IPS-15b (cell line): ENCODE results near the gene BMF.
"Not testable (repeated sequence)": the region's sequence is repeated elsewhere in the genome, so short reads cannot be mapped to it uniquely, and the experiment has no call there.

ENCODE experiments used
- H3K27me3 ChIP-seq: one replicate; pipeline ENCODE4 v1.6.1; 2013; ENCODE audit warnings: low read length; ENCODE audit not compliant: control insufficient read depth, insufficient read depth
- H3K36me3 ChIP-seq: one replicate; pipeline ENCODE4 v1.6.1; 2013; ENCODE audit warnings: low read length; ENCODE audit not compliant: control insufficient read depth, insufficient read depth
- H3K4me1 ChIP-seq: one replicate; pipeline ENCODE4 v1.6.1; 2013; ENCODE audit warnings: mild to moderate bottlenecking, low read length; ENCODE audit not compliant: control insufficient read depth, insufficient read depth
- H3K4me3 ChIP-seq: one replicate; pipeline ENCODE4 v1.5.1; 2013; ENCODE audit warnings: low read depth, low read length
- H3K9ac ChIP-seq: one replicate; pipeline ENCODE4 v1.6.1; 2013; ENCODE audit warnings: low read depth, mild to moderate bottlenecking, low read length
- H3K9me3 ChIP-seq: one replicate; pipeline ENCODE4 v1.6.1; 2013; ENCODE audit warnings: mild to moderate bottlenecking, low read length; ENCODE audit not compliant: control insufficient read depth, insufficient read depth

The BMF gene

DNA sequence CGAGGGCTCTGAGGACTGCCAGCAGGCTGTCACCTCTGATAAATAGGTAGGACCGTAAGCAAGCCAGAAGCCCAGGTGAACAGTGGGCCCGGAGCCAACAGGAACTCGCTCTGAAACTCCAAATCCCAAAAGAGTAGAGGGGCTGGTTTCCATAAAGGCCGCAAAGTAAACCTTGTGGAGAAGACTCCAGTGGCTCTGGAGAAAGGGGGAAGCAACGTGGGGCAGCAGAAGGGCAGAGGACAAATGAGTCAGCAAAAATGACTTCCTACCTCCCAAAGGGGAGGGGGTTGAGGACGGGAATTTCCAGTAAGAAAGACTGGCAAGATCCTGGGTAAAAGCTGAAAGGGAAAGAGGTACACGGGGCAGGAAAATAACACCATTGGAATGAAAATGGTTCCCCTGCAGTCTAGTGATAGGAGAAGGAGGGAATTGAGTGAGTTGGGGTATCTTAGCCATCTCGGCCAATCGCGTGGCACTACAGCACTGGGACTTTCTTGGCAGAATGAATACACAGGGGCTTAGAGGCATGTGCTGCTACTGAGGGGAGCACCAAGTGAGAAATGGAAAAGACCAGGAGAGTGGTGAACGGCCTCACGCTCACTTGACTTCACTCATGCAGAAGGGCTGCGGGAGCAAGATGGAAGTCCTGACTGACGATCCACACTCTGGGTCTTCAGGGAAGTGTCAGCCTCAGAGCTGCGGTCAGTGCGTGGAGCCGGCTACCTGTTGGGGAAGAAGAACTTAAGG is 33.2 kb downstream of the BMF start:
- H3K9ac ChIP-seq = no peak overlapping the region
- H3K36me3 ChIP-seq = no peaks in the 10 kb centered on the region
- no peak overlapping the region for H3K4me3 ChIP-seq
- H3K27me3 ChIP-seq = peaks cover 5% of the 10 kb centered on the region
- no peaks in the 10 kb centered on the region for H3K9me3 ChIP-seq
- H3K4me1 ChIP-seq = no peaks in the 10 kb centered on the region

DNA sequence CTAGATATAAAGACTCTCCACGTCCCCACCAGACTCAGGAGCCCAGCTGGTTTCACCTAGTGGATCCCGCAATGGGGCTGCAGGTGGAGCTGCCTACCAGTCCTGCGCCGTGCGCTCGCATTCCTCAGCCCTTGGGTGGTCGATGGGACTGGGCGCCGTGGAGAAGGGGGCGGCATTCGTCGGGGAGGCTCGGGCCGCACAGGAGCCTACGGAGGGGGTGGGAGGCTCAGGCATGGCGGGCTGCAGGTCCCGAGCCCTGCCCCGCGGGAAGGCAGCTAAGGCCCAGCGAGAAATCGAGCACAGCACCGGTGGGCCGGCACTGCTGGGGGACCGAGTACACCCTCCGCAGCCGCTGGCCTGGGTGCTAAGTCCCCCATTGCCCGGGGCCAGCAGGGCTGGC is 34.0 kb downstream of the BMF start:
- not testable (repeated sequence) for H3K9ac ChIP-seq

GRCh38 chr15:40073716-40074490 is 34.8 kb downstream of the BMF start:
- H3K9ac ChIP-seq, H3K27me3 ChIP-seq, H3K9me3 ChIP-seq, H3K4me3 ChIP-seq, H3K4me1 ChIP-seq, H3K36me3 ChIP-seq: not testable (repeated sequence)

More for the DNA sequence above, 34.0 kb downstream of the BMF start:
- H3K9me3 ChIP-seq, H3K4me3 ChIP-seq, H3K36me3 ChIP-seq, H3K4me1 ChIP-seq, H3K27me3 ChIP-seq: not testable (repeated sequence)

DNA sequence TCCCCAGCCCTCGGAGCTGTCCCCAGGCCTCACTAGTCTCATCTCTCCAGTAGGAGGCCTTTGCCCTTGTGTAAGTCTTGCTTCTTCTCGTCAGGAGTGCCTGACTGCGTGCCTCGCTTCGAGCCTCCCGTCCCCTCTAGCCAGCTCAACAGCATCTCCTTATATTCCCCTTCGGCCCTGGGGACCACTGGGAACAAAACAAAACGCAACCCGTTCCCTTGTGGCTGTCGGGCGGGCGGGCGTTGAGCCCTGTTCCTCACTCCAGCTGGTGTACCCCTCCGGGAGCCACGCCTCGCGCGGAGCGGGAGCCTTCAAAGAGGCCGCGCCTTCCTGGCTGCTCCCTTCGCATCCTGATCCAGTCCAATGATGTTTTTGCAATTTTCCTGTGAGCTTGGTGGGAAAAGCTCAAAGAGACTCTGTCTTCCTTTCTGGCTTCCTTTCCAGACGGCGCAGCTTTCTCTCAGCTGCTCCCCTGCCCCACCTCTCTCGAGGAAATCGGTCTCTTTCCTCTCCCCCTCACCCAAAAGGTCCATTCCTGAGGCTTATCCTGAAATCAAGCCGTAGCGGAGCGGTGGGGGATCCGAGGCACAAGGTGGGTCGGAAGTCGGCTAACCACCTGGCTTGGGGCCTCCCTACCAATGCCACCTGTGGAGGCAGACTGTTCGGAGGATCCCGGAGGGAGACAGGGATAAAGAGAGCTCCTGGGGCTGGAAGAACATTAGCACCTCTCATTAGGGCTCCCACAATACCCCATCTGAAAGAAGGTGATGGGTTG is 36.3 kb downstream of the BMF start:
- H3K9me3 ChIP-seq = no peaks in the 10 kb centered on the region
- H3K9ac ChIP-seq = no peak overlapping the region

GRCh38 chr15:40070608-40071218 is 38.0 kb downstream of the BMF start:
- H3K9ac ChIP-seq = no peak overlapping the region
- H3K27me3 ChIP-seq = no peaks in the 10 kb centered on the region
- peaks cover 6% of the 10 kb centered on the region for H3K4me1 ChIP-seq
- H3K9me3 ChIP-seq = no peaks in the 10 kb centered on the region
- H3K36me3 ChIP-seq = no peaks in the 10 kb centered on the region
- no peak overlapping the region for H3K4me3 ChIP-seq

More for the DNA sequence above, 36.3 kb downstream of the BMF start:
- H3K4me3 ChIP-seq = no peak overlapping the region
- H3K4me1 ChIP-seq = peaks cover 6% of the 10 kb centered on the region
- H3K36me3 ChIP-seq = no peaks in the 10 kb centered on the region
- H3K27me3 ChIP-seq = no peaks in the 10 kb centered on the region

- no peaks in the 10 kb centered on the region for H3K9me3 ChIP-seq
Observed at GRCh38 chr15:40070166-40070557, 38.5 kb downstream of the BMF start.

DNA sequence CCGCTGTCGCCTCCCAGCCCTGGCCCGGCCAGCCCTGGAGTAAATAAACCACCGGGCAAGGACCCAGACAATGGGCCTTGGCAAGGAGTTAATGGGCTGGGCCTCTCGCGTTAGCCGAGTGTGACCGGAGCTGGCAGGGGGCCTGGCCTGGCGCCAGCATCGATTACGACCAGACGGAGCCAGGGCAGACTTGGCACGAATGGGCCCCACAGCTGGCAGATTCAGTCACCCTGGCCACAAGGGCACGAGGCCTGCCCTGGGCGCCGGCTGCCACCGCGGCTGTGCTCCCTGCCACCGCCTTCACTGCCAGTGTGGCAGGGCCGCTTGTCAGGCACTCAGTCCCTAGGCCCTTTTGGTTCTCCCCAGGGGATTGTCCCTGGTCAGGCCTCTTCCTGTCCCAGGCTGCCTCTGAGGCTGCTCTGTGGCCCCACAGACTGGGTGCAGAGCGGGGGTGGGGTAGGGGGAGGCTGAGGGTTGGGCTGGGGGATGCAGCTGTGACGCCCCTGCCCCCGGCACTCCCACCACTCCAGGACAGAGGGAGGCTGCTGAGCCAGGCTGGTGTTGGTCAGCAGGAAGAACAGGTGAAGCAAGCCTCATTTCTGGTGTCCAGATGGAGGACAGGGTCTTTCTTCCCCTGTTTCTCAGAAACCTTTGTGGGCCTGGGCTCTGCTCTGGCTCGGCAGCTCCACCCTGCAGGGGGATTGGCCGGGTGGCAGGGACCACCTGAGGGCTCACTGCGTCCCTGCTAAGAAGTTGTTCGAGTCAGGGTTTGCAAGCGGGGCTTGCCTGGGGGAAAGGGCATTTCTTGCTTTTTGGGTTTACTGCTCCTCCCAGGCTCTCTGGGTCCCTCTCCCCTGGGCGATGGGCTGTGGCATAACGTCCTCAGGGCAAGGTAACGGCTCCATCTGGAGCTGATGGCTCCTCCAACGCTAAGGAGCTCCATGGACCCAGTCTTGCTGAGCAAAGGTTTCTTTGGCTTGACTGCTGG is 39.2 kb downstream of the BMF start:
- Histone ChIP-seq H3K36me3 (no peaks in the 10 kb centered on the region), H3K27me3 (no peaks in the 10 kb centered on the region), H3K4me1 (peaks cover 6% of the 10 kb centered on the region), H3K9me3 (no peaks in the 10 kb centered on the region), H3K4me3 (no peak overlapping the region), H3K9ac (no peak overlapping the region)

More at GRCh38 chr15:40070166-40070557, 38.5 kb downstream of the BMF start:
- no peaks in the 10 kb centered on the region for H3K27me3 ChIP-seq
- H3K9ac ChIP-seq = no peak overlapping the region
- no peak overlapping the region for H3K4me3 ChIP-seq
- no peaks in the 10 kb centered on the region for H3K36me3 ChIP-seq
- peaks cover 6% of the 10 kb centered on the region for H3K4me1 ChIP-seq

DNA sequence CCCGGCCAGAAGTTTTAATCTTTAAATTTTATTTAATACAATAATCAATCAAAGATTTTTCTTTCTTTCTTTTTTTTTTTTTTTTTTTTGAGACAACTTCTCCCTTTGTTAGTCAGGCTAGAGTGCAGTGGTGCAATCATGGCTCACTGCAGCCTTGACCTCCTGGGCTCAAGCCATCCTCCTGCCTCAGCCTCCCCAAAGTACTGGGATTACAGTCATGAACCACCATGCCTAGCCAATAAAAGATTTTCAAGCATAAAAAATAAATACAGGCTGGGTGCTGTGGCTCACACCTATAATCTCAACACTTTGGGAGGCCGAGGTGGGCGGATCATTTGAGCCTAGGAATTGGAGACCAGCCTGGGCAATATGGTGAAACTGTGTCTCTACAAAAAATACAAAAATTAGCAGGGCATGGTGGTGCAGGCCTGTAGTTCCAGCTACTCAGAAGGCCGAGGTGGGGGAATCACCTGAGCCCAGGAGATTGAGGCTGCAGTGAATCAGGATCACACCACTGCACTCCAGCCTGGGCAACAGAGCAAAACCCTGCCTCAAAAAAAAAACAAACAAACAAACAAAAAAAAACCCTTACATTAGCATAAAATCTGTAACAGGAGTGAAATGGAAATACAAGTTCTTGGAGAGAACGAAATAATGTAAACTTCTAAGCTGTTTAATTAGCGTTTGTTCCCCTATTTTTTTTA is 40.6 kb downstream of the BMF start:
- Histone ChIP-seq H3K9me3 (no peaks in the 10 kb centered on the region), H3K4me3 (no peak overlapping the region), H3K36me3 (no peaks in the 10 kb centered on the region), H3K4me1 (peaks cover 6% of the 10 kb centered on the region), H3K27me3 (no peaks in the 10 kb centered on the region), H3K9ac (no peak overlapping the region)

- H3K4me3 ChIP-seq = no peak overlapping the region
- H3K9ac ChIP-seq = no peak overlapping the region
- H3K36me3 ChIP-seq = no peaks in the 10 kb centered on the region
- peaks cover 6% of the 10 kb centered on the region for H3K4me1 ChIP-seq
- no peaks in the 10 kb centered on the region for H3K27me3 ChIP-seq
- H3K9me3 ChIP-seq = no peaks in the 10 kb centered on the region
Observed at GRCh38 chr15:40066589-40066988, 42.1 kb downstream of the BMF start.

GRCh38 chr15:40065166-40065565 is 43.5 kb downstream of the BMF start:
- H3K9ac ChIP-seq = no peak overlapping the region
- no peaks in the 10 kb centered on the region for H3K27me3 ChIP-seq
- peaks cover 6% of the 10 kb centered on the region for H3K4me1 ChIP-seq
- H3K36me3 ChIP-seq = no peaks in the 10 kb centered on the region
- no peaks in the 10 kb centered on the region for H3K9me3 ChIP-seq
- H3K4me3 ChIP-seq = no peak overlapping the region
